Stimulated activated naive CD8-positive, alpha-beta T cell treated with anti-CD3 and anti-CD28 coated beads, Interleukin-15, amount 100 ng/mL, for 72 hours (primary cell): Measurements from ENCODE around the gene FXYD2.

Source experiments
- ATAC-seq: fragments of 150-1000 bp; cut with Tn5 transposase; 2 replicates; pipeline ENCODE4 v1.10.0; 2021; ENCODE audit warnings: mild to moderate bottlenecking, moderate library complexity
- DNase-seq, 2 donors: peaks; one replicate each; pipeline ENCODE4 v3.0.0; 2021 to 2022
- H3K27ac Mint-ChIP-seq, 2 donors: one replicate each; pipeline ENCODE4 v1.8.0; 2022; ENCODE audit warnings: mild to moderate bottlenecking in 2 of 2, mixed read lengths in 2 of 2, moderate library complexity in 2 of 2
- H3K27me3 Mint-ChIP-seq: one replicate; pipeline ENCODE4 v1.8.0; 2022; ENCODE audit warnings: mixed read lengths
- H3K4me1 Mint-ChIP-seq: one replicate; pipeline ENCODE4 v1.8.0; 2022; ENCODE audit warnings: mild to moderate bottlenecking, mixed read lengths
- H3K4me3 Mint-ChIP-seq, 2 donors: one replicate each; pipeline ENCODE4 v1.8.0; 2022; ENCODE audit warnings: mild to moderate bottlenecking in 2 of 2, mixed read lengths in 2 of 2, moderate library complexity in 1 of 2
- H3K9me3 Mint-ChIP-seq, 2 donors: one replicate each; pipeline ENCODE4 v1.8.0; 2022; ENCODE audit warnings: mixed read lengths in 2 of 2

FXYD2 gene

DNA sequence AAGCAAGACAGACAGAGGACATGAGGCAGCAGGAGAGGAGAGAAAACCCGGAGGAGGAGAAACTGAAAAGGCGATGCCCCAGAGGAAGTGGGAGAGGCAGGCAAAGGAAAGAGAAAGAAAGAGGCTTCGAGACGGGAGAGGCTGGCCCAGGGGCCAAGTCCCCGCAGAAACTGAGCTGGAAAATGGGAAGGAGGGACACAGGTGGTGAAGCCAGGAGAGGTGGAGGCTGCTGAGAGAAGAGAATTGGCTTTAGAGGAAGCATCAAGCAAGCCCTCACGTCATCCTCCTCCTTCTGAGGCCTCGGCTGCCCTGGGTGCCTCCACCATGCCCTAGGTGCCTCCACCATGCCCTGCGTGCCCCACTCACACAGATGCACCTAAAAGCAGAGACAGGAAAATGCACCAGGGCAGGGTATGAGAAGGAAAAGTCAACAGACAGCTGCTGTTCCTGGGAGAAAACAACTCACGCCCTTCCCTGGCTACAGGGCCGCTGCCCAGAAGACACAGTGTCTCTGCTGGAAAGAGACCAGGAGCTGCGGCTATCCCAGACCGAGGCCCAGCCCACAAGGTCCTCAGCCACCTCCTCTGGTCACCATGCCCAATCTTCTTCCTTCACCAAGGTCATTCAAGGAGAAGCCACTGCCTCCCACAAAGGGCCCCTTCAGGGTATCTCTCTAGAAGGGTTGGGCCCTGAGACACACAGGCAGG lies 37.6 kb upstream of the FXYD2 start:
- Mint-ChIP-seq H3K4me1 (peaks cover 7% of the 10 kb centered on the region), H3K9me3 (no peaks in the 10 kb centered on the region), H3K27ac (peak overlapping the region; percentile 41 to 85), H3K27me3 (no peaks in the 10 kb centered on the region), H3K4me3 (no peak overlapping the region)
- DNase-seq (no peak), ATAC-seq (no peak)

DNA sequence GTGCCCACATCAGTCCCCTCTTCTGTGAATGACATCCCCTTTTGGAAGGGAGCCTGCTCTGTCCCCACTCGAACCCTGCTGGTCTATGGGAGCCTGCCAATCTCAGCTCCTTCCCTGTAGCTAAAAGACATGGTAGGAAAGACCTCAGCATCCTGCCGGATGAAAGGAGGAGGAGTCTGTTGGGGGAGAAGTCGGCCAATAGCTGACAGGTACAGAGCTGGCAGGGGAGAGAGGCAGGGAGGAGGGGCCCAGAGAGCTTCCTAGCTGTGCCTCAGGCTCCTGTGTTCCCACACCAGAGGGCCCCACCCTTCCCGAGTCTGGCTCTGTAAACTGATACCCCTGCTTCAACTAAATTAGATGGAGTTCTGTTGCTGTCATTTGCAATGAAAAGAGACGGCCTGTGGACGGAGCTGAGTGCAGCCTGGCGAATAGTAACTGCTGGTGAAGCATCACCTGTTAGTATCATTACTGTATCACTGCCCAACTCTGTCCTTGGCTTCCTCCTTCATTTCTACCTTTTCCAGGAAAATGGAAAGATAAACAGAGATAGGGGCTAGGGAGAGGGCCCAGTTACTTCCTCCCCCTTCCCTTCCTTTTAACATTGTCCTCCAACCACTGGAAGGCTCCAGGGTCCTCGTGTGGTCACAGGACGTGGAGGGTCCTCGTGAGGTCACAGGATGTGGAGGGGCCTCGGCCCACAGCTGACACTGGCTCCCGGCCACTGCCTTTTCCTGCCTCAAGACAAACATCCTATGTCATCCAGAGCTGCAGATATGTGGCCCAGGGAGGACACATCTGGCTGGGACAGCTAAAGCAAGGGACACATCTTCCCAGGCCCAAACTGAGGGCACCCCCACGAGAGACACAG lies 36.8 kb upstream of the FXYD2 start:
- DNase-seq (no peak), ATAC-seq (no peak)
- Mint-ChIP-seq H3K27me3 (no peaks in the 10 kb centered on the region), H3K9me3 (no peaks in the 10 kb centered on the region), H3K4me1 (peaks cover 7% of the 10 kb centered on the region), H3K27ac (peak overlapping the region in 1 of 2 donors; percentile 41), H3K4me3 (no peak overlapping the region)

GRCh38 chr11:117860139-117860538 lies 35.6 kb upstream of the FXYD2 start:
- no peak for DNase-seq
- peaks cover 7% of the 10 kb centered on the region for H3K4me1 Mint-ChIP-seq
- no peak overlapping the region for H3K27ac Mint-ChIP-seq
- no peaks in the 10 kb centered on the region for H3K9me3 Mint-ChIP-seq
- no peak for ATAC-seq
- H3K27me3 Mint-ChIP-seq = no peaks in the 10 kb centered on the region
- H3K4me3 Mint-ChIP-seq = no peak overlapping the region

- Mint-ChIP-seq H3K27ac (no peak overlapping the region), H3K9me3 (no peaks in the 10 kb centered on the region), H3K4me1 (peaks cover 7% of the 10 kb centered on the region), H3K4me3 (no peak overlapping the region), H3K27me3 (no peaks in the 10 kb centered on the region)
- ATAC-seq = no peak
- DNase-seq = no peak
Measured at GRCh38 chr11:117859488-117860112, 35.1 kb upstream of the FXYD2 start.

- ATAC-seq (no peak), DNase-seq (no peak)
- Mint-ChIP-seq H3K27ac (peak overlapping the region in 1 of 2 donors; percentile 37), H3K27me3 (no peaks in the 10 kb centered on the region), H3K4me1 (peaks cover 7% of the 10 kb centered on the region), H3K4me3 (no peak overlapping the region), H3K9me3 (no peaks in the 10 kb centered on the region)
Measured at GRCh38 chr11:117859061-117859460, 34.5 kb upstream of the FXYD2 start.

DNA sequence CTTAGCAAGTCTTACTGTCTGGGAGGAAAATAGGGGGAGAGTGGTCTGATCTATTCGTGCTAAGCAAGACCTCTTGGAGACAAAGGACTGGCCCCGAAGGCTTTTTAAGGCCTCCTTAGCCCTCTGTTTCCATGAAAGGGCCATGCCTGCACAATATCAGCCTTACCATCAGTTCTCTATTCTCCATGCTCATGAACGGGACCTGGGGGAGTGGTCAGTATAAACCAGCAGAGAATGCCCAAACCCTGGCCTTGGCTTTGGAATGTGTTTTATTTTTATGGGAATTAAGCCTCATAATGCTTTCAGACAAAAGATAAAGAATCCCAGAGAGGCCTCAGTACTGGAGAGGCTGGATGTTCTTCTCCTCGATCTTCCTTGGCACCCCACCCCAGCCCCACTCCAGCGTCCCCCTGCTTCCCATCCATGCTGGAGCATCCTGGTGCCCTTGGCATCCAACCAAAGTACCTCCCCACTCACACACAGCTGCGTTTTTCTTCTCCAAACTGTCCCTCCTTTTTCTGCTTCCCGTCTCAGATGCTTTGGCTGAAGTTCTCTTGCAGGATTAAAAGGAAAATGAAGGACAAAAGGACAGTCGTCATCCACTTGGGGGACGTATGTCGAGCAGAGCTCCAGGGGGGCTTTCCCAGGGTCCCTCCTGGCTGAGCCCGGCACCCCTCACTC lies 33.3 kb upstream of the FXYD2 start:
- no peaks in the 10 kb centered on the region for H3K27me3 Mint-ChIP-seq
- peaks cover 2% of the 10 kb centered on the region in 2 donors for H3K9me3 Mint-ChIP-seq
- ATAC-seq (no peak), DNase-seq (no peak)
- H3K4me1 Mint-ChIP-seq = peaks cover 8% of the 10 kb centered on the region
- H3K4me3 Mint-ChIP-seq = no peak overlapping the region
- H3K27ac Mint-ChIP-seq = no peak overlapping the region

DNA sequence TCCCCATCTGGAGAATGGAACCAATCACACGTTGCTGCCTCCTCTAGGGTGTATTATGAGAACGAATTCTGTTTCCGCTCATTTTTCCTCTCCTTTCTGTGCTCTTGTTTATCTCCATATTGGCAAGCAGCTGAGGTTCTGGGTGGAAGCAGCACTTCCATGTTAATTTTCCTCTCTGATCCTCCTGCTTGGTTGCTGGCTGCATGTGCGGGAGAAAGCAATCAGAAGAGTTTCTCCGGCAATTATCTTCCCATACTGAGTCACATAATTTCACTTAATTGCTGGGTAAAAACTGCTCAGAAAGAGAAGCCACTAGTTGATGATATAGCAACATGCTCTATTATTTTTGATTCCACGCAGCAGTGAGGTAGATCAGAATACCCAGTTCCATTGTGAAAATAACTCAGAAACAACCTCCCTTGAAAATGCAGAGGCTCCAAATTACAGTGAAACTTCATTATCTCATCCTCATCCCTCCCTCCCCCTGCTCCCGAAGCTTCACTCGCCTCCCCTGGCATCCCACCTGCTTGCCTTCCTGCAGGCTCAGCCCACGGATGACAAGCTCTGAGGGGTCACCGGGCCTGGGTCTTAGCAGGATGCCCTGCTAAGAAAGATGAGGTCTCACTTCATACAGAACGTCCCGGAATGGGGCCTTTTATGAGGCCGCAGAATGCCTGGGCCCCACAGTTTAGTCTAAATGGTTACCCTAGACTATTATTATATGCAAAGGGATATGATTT lies 31.5 kb upstream of the FXYD2 start:
- Mint-ChIP-seq H3K9me3 (peaks cover 9 to 10% of the 10 kb centered on the region in 2 donors), H3K4me3 (no peak overlapping the region), H3K27me3 (no peaks in the 10 kb centered on the region), H3K27ac (peak overlapping the region in 1 of 2 donors; percentile 76), H3K4me1 (peaks cover 6% of the 10 kb centered on the region)
- no peak for DNase-seq
- ATAC-seq = no peak

- no peak for ATAC-seq
- DNase-seq = no peak
- H3K9me3 Mint-ChIP-seq = peaks cover 9 to 10% of the 10 kb centered on the region in 2 donors
- H3K27ac Mint-ChIP-seq = no peak overlapping the region
- H3K27me3 Mint-ChIP-seq = no peaks in the 10 kb centered on the region
- no peak overlapping the region for H3K4me3 Mint-ChIP-seq
- H3K4me1 Mint-ChIP-seq = peaks cover 8% of the 10 kb centered on the region
Measured at GRCh38 chr11:117855186-117855845, 30.8 kb upstream of the FXYD2 start.

- no peaks in the 10 kb centered on the region for H3K27me3 Mint-ChIP-seq
- no peak for DNase-seq
- H3K9me3 Mint-ChIP-seq = peaks cover 9 to 10% of the 10 kb centered on the region in 2 donors
- H3K27ac Mint-ChIP-seq = no peak overlapping the region
- peaks cover 15% of the 10 kb centered on the region for H3K4me1 Mint-ChIP-seq
- H3K4me3 Mint-ChIP-seq = no peak overlapping the region
- no peak for ATAC-seq
Measured at GRCh38 chr11:117852309-117852708, 27.8 kb upstream of the FXYD2 start.

- no peak overlapping the region for H3K27ac Mint-ChIP-seq
- no peak overlapping the region for H3K4me3 Mint-ChIP-seq
- DNase-seq (no peak), ATAC-seq (no peak)
- H3K27me3 Mint-ChIP-seq = no peaks in the 10 kb centered on the region
- peaks cover 15% of the 10 kb centered on the region for H3K4me1 Mint-ChIP-seq
- H3K9me3 Mint-ChIP-seq = peaks cover 9 to 10% of the 10 kb centered on the region in 2 donors
Measured at GRCh38 chr11:117851852-117852251, 27.3 kb upstream of the FXYD2 start.

GRCh38 chr11:117851106-117851505 lies 26.6 kb upstream of the FXYD2 start:
- Mint-ChIP-seq H3K4me3 (no peak overlapping the region), H3K4me1 (peaks cover 15% of the 10 kb centered on the region), H3K27me3 (no peaks in the 10 kb centered on the region), H3K9me3 (peaks cover 9 to 10% of the 10 kb centered on the region in 2 donors), H3K27ac (no peak overlapping the region)
- DNase-seq (no peak), ATAC-seq (no peak)

DNA sequence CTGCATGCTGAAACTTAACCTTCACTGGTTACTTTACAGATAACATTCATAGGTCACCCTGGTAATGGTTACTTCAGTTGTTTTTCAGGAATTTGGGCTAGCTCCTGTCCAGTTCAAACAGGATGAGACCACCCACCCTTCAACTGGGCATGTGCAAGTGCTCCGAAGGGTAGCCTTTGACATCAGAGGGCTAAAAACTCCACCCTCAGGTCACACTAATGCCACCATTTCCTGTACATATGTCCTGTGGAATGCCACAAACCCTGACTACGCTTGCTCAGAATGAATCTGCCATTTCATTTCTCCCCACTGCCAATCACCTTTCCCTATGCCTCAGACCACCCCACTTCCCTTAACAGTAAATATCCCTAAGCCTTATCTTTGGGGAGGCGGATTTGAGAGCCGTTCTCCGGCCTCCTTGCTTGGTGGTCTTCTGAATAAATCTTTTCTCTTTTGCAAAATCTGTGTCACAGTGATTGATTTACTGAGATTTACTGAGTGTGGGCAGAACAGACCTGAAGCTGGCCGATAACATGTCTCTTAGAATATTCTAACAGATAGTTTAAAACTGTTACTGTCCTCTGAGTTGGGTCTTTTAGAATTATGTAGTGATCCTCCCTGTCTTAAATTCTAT lies 25.4 kb upstream of the FXYD2 start:
- Mint-ChIP-seq H3K9me3 (peaks cover 9 to 10% of the 10 kb centered on the region in 2 donors), H3K4me1 (peaks cover 15% of the 10 kb centered on the region), H3K27ac (no peak overlapping the region), H3K27me3 (no peaks in the 10 kb centered on the region), H3K4me3 (no peak overlapping the region)
- DNase-seq (no peak), ATAC-seq (no peak)

DNA sequence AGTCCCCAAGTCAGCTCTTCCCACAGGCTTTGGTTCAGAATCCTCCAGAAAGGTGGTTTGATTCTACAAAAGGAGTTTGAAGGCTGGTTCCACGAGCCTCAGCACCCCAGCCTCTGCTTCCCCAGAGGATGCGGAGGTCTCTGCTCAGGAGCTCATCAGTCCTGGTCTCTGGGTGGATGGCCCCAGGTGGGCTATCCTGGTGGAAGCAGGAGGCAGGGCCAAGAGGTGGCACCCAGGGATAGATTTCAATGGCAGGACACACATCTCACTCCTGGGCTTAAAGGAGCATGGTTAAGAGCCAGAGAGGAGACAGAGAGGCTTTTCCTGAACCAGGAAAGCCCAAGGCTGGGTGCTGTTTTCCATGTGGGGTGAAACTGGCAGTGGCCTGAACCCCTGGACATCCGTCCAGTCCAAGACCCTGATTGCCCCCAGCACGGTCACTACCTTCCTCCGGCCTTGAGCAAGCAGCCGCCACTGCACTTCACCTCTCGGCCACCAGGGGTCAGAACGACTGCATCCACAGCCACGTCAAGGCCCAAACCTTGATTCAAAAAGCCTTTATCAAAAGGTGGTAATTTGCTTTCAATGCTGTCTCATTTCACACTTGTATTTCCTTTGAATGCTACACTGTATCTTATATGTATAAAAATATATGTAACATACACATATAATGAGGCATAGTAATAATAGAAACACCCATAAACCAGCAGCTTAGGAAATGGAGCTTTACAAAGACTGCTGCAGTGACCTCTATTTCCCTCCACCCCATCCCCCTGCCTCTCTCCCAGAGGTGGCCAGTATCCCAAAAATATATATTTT lies 19.3 kb upstream of the FXYD2 start:
- ATAC-seq = peak; percentile 75
- Mint-ChIP-seq H3K4me3 (no peak overlapping the region), H3K27me3 (no peaks in the 10 kb centered on the region)

More for the DNA sequence above, 19.3 kb upstream of the FXYD2 start:
- peak; percentile 76 to 77 for DNase-seq
- Mint-ChIP-seq H3K27ac (no peak overlapping the region), H3K4me1 (peaks cover 28% of the 10 kb centered on the region), H3K9me3 (no peaks in the 10 kb centered on the region)
